Panc1 (cell line): ENCODE data around the gene PSMD12. TPM values are rescaled to one million over a fixed set of nuclear protein-coding genes. Genes with fewer than 3 reads are reported as not detected.

Experiments
- ATAC-seq: fragments of 200-7000 bp; cut with Tn5 transposase; 2 replicates; pipeline ENCODE4 v1.9.1; 2020; ENCODE audit warnings: mild to moderate bottlenecking, moderate library complexity
- BruUV-seq: library from RNA; stranded (reverse); fragments of 400-500 nt; replicated peaks from 2 replicates; lab custom pipeline; 2021; lab: Mats Ljungman, UMichigan
- CTCF ChIA-PET: fragments of 300-600 bp; sonication (Branson Sonifier 250); formaldehyde crosslinking; loops from one replicate; lab custom pipeline; 2022; ENCODE audit warnings: antibody characterized with exemption; lab: Charles Lee
- POLR2A ChIA-PET: fragments of 300-600 bp; sonication (Branson Sonifier 250); formaldehyde crosslinking; loops from one replicate; lab custom pipeline; 2022; ENCODE audit warnings: antibody characterized with exemption; lab: Charles Lee
- DNase-seq: peaks from one replicate; pipeline ENCODE4 v3.0.0-alpha.2; 2010; ENCODE audit warnings: low read depth, low spot score
- H3K27ac ChIP-seq: 2 replicates; pipeline ENCODE4 v1.5.1; 2011; ENCODE audit warnings: mild to moderate bottlenecking, low read length, inconsistent platforms
- H3K27me3 ChIP-seq: fragments of 200-500 bp; sonication (Bioruptor generic); 2 replicates; pipeline ENCODE4 v1.6.0; 2014; ENCODE audit warnings: low read length, inconsistent platforms; ENCODE audit not compliant: control insufficient read depth, insufficient read depth
- H3K36me3 ChIP-seq: fragments of 200-500 bp; sonication (Bioruptor generic); 2 replicates; pipeline ENCODE4 v1.5.1; 2014; ENCODE audit warnings: inconsistent platforms, mild to moderate bottlenecking, low read length, moderate library complexity; ENCODE audit not compliant: control insufficient read depth, insufficient read depth
- H3K4me1 ChIP-seq: 2 replicates; pipeline ENCODE4 v1.5.1; 2011; ENCODE audit warnings: inconsistent platforms, mild to moderate bottlenecking, low read length, moderate library complexity; ENCODE audit not compliant: control insufficient read depth, insufficient read depth
- H3K4me3 ChIP-seq, 2 experiments: 2 replicates each; pipeline ENCODE4 v1.5.1; 2011 to 2012; ENCODE audit warnings: low read depth in 2 of 2, low read length in 2 of 2, mild to moderate bottlenecking in 2 of 2, inconsistent platforms in 1 of 2, moderate library complexity in 1 of 2
- H3K9me3 ChIP-seq: fragments of 200-500 bp; sonication (Bioruptor generic); 2 replicates; pipeline ENCODE4 v1.5.1; 2014; ENCODE audit warnings: low read depth, mild to moderate bottlenecking, inconsistent platforms, low read length, moderate library complexity; ENCODE audit not compliant: control insufficient read depth, insufficient read depth
- CTCF ChIP-seq: fragments of 450-650 bp; IDR thresholded peaks from 2 replicates; pipeline ENCODE4 v1.5.1; 2017; ENCODE audit warnings: mild to moderate bottlenecking
- POLR2AphosphoS5 ChIP-seq: IDR thresholded peaks from 2 replicates; pipeline ENCODE4 v1.6.1; 2012; ENCODE audit warnings: mild to moderate bottlenecking, low read depth, low read length, moderate library complexity
- SIN3A ChIP-seq: IDR thresholded peaks from 2 replicates; pipeline ENCODE4 v1.6.1; 2012; ENCODE audit warnings: low read depth, mild to moderate bottlenecking, low read length, moderate library complexity, borderline replicate concordance; ENCODE audit not compliant: insufficient read depth
- TCF7L2 ChIP-seq: IDR thresholded peaks from 2 replicates; pipeline ENCODE4 v1.6.1; 2011; ENCODE audit warnings: mild to moderate bottlenecking, low read depth, low read length, inconsistent platforms
- in situ Hi-C: cut with HindIII; loops from 2 replicates; pipeline ENCODE4 v1.10.0; 2016; ENCODE audit warnings: low sequenced_read_pairs, low pct_unique_long_range_greater_than_20kb
- intact Hi-C: fragments of 100-400 bp; cut with micrococcal nuclease; formaldehyde crosslinking; loops from one replicate; pipeline ENCODE4 v1.10.0; 2022; ENCODE audit not compliant: unreplicated experiment
- total RNA-seq: library from RNA; stranded (reverse); gene quantifications from one replicate; pipeline ENCODE4 v1.2.1, GENCODE V29; 2021; ENCODE audit not compliant: unreplicated experiment
- TF ChIP-seq, protein P1 (sequence below), 2 experiments: IDR thresholded peaks; 2 replicates each; pipeline ENCODE4 v1.6.1; 2011 to 2012; ENCODE audit warnings: low read depth in 2 of 2, control low read depth in 1 of 2, low read length in 1 of 2, mild to moderate bottlenecking in 1 of 2, moderate library complexity in 1 of 2; ENCODE audit not compliant: insufficient read depth in 1 of 2

Gene PSMD12
- total RNA-seq, 1 experiment from 2014 or later, result 50.2 TPM

GRCh38 chr17:67414559-67414958 lies 48.2 kb upstream of the PSMD12 start:
- Histone ChIP-seq H3K4me3 (no peak overlapping the region), H3K27me3 (no peaks in the 10 kb centered on the region), H3K27ac (no peak overlapping the region), H3K4me1 (peaks cover 12% of the 10 kb centered on the region), H3K9me3 (no peaks in the 10 kb centered on the region), H3K36me3 (no peaks in the 10 kb centered on the region)
- in situ Hi-C loops (no loop called here), intact Hi-C loops (no loop called here)
- CTCF ChIA-PET, result no interaction called here
- TF ChIP-seq POLR2AphosphoS5, result no peak
- no peak for TF ChIP-seq TCF7L2
- TF ChIP-seq, protein P1, sequence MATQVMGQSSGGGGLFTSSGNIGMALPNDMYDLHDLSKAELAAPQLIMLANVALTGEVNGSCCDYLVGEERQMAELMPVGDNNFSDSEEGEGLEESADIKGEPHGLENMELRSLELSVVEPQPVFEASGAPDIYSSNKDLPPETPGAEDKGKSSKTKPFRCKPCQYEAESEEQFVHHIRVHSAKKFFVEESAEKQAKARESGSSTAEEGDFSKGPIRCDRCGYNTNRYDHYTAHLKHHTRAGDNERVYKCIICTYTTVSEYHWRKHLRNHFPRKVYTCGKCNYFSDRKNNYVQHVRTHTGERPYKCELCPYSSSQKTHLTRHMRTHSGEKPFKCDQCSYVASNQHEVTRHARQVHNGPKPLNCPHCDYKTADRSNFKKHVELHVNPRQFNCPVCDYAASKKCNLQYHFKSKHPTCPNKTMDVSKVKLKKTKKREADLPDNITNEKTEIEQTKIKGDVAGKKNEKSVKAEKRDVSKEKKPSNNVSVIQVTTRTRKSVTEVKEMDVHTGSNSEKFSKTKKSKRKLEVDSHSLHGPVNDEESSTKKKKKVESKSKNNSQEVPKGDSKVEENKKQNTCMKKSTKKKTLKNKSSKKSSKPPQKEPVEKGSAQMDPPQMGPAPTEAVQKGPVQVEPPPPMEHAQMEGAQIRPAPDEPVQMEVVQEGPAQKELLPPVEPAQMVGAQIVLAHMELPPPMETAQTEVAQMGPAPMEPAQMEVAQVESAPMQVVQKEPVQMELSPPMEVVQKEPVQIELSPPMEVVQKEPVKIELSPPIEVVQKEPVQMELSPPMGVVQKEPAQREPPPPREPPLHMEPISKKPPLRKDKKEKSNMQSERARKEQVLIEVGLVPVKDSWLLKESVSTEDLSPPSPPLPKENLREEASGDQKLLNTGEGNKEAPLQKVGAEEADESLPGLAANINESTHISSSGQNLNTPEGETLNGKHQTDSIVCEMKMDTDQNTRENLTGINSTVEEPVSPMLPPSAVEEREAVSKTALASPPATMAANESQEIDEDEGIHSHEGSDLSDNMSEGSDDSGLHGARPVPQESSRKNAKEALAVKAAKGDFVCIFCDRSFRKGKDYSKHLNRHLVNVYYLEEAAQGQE (IDR thresholded peaks at IDR 0.05; ENCODE audit: insufficient read depth in 1 of 2, low read depth in 2 of 2, low read length in 1 of 2), result no peak
- no peak for TF ChIP-seq CTCF
- no peak for TF ChIP-seq SIN3A
- BruUV-seq, result no TSS peak
- DNase-seq, result no peak
- POLR2A ChIA-PET, result no interaction called here
- no peak for ATAC-seq

GRCh38 chr17:67414130-67414529 lies 47.8 kb upstream of the PSMD12 start:
- DNase-seq, result no peak
- intact Hi-C loops (no loop called here), in situ Hi-C loops (no loop called here)
- no peaks in the 10 kb centered on the region for H3K36me3 ChIP-seq
- H3K27me3 ChIP-seq, result no peaks in the 10 kb centered on the region
- TF ChIP-seq, protein P1 (IDR thresholded peaks at IDR 0.05; ENCODE audit: insufficient read depth in 1 of 2, low read depth in 2 of 2, low read length in 1 of 2), result no peak
- TF ChIP-seq TCF7L2 (no peak), SIN3A (no peak), CTCF (no peak)
- peaks cover 12% of the 10 kb centered on the region for H3K4me1 ChIP-seq
- no peak overlapping the region for H3K27ac ChIP-seq
- BruUV-seq, result no TSS peak
- no peak overlapping the region for H3K4me3 ChIP-seq
- POLR2A ChIA-PET, result no interaction called here
- ATAC-seq, result no peak
- H3K9me3 ChIP-seq, result no peaks in the 10 kb centered on the region
- CTCF ChIA-PET, result no interaction called here
